Pons (tissue), 1 donor: Measurements from ENCODE around the gene TOR1A.
"Not testable (repeated sequence)": the region's sequence is repeated elsewhere in the genome, so short reads cannot be mapped to it uniquely, and the experiment has no call there.

Experiments used
- DNase-seq: peaks from one replicate; pipeline ENCODE4 v3.0.0-alpha.2; 2016; ENCODE audit warnings: low spot score

TOR1A gene

DNA sequence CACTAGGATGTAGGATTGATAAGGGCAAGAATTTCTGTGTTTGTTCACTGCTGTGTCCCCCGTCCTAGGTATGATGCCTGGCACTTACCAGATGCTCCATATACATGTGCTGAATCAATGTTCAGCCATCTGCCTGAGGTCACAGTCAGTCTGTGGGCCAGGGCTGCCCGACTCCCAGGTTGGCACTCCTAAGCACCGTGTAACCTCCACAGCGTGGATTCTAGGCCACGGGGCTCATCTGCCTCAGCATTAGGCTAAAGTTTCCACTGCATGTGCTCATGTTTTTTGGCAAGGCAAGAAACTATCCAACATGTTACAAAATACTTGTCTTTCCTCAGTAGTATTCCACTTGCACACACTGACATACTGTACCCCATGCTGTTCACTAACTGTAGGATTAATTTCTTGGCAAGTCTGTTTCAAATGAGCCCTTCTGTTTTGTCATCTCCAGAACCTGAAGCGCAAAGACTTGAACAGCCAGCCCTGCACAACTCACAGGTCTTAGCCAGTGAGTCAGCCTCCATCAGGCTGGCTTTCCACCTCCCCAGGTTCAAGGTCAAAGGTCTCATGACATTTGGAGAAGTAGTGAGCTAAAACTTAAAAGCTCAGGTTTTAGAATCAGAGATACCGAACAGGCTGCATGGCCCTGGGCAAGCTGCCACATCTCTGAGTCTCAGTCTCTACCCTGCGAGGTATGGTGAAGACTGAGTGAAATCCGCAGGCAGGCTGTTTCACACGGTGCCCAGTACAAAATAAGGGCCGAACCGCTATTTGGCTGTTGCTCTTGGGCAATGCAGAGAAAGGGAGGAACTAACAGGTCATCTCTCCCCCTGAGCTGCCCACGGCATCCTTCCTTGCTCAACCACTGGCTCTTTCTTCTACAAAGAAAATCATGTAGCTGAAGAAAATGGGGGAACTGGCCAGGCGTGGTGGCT is 7.2 kb downstream of the TOR1A start:
- DNase-seq = no peak

DNA sequence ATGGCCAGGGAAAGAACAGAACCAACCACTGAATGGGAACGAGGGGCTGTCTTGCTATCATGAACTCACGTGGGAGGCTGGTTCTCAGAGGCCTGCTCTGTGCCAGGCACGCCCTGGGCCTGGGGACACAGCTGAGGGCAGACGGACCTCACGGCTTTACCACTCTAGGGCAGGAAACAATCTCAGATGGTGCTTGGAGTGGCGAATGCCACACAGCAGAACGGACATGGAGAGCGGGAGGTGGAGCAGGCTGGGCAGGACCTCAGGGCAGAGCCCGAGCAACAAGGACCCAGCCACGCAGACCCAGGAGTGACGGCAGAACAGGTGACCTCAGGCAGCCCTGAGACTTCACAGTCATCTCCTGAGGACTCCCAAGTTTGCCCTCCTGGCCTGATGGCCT is 8.7 kb downstream of the TOR1A start:
- DNase-seq = no peak

DNA sequence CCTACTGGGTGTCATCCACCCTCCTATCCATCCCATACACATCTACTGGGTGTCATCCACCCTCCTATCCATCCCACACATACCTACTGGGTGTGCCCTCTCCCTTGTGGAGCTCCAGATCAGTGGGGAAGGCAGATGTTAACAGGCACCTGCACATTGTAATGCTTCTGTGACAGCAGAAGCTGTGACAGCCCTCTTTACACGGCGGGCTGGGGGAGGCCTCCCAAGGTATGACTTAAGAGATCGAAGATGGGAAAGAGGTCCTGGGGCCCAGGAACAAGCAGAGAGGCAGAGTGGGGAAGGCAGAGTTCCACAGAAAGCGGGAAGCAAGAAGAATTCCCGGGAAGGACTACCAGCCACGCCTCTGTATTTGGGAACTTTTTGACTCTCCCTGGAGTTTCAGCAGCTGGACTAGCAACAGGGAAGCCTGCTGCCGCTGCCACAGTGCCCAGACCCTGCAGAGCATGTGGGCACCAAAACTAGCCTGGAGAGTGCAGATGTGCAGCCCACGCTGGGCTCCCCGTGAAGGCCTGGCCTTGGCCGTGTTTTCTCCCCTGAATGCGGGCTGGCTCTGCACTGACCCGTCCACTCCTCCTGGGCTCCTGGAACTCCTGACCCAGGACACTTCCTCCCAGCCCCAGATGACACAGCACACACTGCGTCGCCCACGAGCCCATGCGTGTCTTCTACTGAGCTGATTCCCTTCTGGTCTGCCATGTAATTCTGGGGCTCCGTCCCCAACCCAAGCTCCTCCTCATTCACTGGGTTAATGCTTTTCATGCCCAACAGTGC is 9.3 kb downstream of the TOR1A start:
- no peak for DNase-seq

DNA sequence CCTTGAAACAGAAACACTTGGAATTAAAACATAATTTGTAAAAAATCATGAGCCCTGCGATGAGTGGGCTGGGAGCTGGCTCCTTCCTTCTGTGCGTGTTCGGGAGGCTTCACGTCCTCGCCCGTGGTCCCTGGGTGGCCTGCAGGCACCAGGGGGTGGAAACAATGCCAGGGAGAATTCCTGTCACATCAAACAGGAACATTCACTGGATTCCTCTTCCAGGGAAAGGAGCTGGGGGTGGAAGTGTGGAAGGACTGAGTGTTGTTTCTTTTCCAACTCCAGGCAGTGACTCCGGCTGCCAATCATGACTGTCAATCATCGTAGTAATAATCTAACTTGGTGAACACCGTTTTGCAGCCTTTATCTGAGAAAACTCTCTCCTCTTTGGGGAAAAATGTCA is 10.3 kb downstream of the TOR1A start:
- DNase-seq = no peak

DNA sequence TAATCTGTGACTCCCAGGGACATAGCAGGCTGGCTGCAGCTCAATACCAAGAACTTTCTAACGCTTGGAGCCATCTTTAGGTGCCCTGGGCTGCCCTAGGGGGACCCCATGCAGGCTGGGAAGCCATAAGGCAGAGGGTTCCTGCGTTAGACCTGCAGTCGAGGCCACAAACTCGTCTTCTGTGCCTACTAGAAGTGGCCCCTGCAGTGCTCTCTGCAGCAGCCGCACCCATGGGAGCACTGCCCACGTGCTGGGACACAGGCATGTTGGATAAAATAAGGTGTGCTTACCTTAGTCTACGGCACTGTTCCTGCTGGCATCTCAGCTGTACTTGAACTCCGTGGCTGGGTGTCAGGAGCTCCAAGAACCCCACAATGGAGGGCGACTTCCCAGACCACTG is 11.6 kb downstream of the TOR1A start:
- no peak for DNase-seq

DNA sequence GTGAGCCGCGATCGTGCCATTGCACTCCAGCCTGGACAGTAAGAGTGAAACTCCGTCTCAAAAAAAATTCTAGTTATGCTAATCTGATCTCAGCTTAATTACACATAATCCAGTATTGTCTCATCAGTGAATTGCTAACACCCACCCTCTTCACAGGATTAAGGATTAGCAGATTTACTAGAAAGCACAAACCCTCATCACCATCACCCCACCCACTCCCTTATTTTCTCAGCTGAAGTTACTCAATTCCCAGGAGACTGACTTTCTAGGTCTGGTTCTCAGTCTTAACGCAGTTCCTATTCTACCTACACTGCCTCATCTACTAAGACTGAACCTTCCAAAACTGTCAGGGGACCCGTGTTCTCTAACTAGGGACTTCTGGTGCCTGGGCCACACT is 12.0 kb downstream of the TOR1A start:
- DNase-seq = no peak

DNA sequence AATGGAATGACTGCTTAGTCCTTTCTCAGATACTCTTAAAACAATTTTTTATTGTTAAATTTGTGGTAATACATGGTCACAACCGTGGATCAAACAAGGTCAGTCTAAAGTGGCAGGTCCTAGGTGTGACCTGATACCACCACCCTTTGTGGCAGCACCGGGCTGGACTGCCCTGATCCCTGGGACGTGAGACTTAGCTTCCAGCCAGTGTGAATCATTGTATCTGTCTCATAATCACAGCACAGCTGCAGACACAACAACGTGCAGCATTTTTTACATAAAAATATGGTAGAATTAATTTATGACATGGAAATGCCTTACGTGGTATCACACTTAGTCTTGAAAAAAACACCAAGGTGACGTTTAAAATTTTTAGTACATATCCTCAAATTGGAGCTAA is 13.1 kb downstream of the TOR1A start:
- DNase-seq = no peak

DNA sequence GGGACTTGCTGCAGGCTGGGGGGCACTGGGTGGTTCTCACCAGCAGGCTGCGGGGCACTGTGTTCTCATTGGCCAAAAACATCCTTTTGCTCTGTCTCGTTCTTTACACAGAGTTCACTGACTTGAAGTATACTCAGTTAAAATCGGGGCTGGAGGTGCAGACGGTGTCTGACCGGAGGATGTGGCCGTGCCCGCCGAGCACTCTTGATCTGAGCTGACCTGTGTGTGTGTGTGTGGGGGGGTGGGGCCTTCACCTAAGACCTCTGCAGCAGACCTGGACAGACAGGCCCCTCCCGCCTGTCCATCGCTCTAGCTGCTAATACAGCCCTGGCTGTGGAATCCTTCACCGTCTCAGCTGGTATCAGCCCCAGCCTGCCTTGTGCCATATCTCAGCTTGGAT is 13.8 kb downstream of the TOR1A start:
- no peak for DNase-seq

DNA sequence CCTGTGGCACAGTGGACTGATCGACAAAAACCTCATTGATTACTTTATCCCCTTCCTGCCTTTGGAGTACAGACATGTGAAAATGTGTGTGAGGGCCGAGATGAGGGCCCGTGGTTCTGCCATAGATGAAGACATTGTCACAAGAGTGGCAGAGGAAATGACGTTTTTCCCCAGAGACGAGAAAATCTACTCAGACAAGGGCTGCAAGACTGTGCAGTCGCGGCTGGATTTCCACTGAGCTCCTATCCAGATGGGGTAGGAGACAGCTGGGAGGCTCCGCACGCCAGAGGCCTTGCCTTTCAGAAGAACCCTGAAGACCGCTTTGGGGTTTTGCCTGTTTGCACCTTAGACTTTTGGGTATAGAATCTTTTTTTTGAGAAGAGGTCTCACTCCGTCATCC is 14.6 kb downstream of the TOR1A start:
- no peak for DNase-seq

DNA sequence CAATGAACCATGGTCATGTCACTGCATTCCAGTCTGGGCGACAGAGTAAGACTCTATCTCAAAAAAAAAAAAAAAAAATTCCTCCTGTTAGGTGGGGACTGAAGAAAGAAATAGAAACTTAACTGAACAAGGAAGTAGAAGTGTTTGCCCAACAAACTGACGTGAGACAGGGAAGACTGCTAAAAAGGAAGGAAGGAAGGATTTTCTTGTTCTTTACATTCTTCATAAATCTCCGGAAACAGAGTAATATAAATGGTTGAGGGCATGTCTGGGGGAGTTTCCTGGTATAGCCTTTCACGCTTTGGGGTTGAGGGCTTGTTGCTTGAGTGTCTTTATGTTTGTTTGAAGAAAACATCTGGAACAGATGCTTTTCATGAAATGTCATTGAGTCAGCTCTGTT is 17.9 kb downstream of the TOR1A start:
- no peak for DNase-seq

DNA sequence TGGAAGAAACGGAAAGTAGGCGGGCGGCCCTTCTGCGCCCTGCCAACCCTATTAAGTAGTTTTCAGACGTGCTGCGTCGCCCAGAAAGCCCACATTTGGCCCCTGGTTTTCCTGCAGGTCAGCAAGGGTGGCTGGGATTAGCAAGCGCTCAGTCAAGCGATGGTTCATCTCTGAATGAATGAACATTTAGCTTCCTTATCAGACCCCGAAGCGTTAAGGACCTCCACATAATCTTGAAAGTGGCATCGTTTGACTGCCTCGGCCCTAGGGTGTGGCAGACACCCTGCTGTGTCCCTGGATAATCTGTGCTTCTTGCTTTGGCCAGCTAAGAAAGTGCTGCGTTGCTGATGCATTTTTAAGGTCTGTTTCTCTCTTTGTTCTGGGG is 20.3 kb downstream of the TOR1A start:
- no peak for DNase-seq

DNA sequence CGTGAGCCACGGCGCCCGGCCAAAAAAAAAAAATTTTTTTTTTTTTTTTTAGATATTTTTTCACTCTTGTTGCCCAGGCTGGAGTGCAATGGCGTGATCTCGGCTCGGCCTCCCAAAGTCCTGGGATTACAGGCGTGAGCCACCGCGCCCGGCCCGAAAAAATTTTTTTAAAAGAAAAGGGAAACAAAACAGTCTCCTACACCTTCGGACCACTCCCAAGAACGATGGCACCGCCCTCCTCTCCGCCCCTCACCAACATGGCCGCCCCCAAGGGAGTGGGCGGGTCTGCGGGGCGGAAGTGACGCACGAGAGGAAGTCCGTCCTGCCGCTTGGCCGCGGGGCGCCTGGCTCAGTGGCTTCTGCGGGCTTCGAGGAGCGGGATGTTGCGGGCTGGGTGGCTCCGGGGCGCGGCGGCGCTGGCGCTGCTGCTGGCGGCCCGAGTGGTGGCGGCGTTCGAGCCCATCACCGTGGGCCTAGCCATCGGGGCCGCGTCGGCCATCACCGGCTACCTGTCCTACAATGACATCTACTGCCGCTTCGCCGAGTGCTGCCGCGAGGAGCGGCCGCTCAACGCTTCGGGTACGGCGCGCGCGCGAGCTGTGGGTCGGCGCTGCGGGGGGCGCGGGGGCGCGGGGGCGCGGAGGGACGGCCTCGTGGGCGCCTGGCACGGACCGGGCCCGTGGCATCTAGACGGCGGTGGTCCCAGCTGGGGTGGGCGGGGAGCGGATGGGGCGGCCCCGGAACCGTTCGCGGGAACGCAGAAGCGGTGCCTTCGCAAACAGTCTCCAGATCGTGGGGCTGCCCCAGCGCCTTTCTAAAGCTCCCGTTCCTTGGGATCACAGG is 20.9 kb downstream of the TOR1A start, which contains the start of gene TOR1B:
TSS of gene TOR1B (plus strand) at position 352 of the 843 bp plus-strand sequence. CDS start at position 381, 29 bp downstream.
- DNase-seq = peak; percentile 93

DNA sequence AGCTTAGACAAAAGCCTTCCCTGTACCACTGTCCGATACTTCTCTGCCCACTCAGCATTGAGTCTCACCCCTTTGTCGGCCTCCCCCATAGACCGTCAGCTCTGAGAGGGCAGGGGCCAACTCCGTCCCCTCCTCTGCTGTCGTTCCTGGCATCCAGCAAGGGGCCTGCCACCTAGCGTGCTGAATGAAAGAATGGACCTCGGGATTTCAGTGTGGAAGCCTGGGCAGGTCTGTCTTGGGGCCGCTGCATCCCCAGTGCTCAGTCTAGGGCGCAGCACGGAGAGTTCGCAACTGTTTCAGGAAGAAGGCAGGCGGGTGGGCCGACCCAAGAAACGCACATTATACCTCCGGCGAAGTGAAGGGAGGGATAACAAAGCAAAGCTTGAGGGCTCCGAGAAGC is 22.4 kb downstream of the TOR1A start:
- no peak for DNase-seq

DNA sequence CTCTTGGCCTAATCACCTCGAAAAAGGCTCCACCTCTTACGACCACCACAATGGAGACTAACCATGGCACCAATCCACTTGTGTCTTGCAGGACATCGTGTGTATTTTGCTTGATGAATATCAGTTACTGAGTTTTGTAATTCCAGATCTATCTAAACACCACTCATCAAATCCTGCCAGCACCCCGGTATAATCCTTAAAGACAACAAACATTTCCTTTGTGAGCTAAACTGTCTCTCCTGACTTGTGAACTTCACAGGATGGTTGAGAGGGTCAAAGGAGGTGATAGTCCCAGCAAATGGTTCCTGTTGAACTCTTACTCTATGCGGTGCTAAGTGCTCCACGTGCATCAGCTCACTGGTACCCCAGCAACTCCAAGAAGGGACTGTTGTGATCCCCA is 25.0 kb downstream of the TOR1A start:
- DNase-seq = no peak

DNA sequence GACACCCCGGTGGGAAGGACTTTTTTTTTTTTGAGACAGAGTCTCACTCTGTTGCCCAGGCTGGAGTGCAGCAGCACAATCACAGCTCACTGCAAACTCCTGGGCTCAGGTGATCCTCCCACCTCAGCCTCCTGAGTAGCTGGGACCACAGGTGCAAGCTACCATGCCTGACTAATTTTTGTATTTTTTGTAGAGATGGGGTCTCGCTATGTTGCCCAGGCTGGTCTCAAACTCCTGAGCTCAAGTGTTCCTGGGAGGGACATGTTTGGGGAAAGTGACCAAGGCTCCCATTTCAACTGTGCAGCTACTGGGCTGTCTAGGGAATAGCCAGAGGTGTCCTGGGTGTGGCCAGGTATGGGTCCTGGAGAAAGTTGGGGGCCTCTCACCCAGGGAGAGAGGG is 27.9 kb downstream of the TOR1A start:
- DNase-seq = not testable (repeated sequence)

DNA sequence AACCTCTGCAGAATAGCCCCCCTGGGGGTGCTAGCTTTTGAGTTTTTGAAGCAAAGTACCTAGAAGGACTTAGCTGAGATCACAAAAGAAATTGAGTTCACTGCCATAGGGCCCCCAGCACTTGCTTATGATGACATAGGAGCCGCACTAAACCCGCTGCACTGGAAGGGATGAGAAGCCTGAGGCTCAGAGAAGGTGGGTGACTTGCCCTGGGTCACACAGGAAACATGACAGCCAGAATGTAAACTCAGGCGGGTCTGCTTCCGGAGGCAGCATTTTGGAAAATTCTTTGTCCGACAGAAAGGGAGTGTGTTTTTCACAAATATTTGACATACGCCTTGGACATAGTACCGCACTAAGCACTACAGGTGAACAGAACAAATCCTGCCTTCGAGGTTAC is 29.4 kb downstream of the TOR1A start:
- no peak for DNase-seq

DNA sequence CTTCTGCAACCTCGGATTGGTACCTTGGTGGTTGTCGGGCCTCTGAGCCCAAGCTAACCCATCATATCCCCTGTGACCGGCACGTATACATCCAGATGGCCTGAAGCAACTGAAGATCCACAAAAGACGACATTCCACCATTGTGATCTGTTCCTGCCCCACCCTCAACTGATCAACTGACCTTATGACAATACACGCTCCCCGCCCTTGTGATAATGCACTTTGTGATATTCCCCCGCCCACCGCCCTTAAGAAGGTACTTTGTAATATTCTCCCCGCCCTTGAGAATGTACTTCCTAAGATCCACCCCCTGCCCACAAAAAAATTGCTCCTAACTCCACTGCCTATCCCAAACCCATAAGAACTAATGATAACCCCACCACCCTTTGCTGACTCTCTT is 37.5 kb downstream of the TOR1A start:
- no peak for DNase-seq

DNA sequence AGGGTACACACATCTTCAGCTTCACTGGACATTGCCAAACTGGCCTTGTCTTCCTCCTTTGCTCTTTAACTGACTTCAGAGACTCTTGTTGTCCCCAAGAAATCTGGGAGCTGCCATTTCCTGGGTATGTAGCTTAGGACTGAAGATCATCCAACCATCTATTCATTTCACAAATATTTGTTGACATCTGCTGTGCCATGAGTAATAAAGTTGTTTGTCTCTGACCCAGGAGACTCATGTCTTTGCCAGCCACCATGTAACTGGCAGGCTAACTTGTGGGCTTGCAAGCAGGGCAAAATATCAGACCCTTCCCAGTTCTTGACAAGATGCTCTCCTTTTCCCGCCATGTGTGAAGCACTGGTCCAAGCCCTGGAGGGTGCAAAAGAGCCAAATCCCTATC is 38.1 kb downstream of the TOR1A start:
- DNase-seq = no peak

DNA sequence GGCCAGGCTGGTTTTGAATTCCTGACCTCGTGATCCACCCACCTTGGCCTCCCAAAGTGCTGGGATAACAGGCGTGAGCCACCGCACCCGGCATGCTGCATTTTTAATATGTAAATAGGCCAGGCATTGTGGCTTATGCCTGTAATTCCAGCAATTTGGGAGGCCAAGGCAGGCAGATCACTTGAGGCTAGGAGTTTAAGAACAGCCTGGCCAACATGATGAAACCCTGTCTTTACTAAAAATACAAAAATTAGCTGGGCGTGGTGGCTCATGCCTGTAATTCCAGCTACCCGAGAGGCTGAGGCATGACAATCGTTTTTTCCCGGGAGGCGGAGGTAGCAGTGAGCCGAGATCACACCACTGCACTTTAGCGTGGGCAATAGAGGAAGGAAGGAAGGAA is 39.0 kb downstream of the TOR1A start:
- DNase-seq = not testable (repeated sequence)

DNA sequence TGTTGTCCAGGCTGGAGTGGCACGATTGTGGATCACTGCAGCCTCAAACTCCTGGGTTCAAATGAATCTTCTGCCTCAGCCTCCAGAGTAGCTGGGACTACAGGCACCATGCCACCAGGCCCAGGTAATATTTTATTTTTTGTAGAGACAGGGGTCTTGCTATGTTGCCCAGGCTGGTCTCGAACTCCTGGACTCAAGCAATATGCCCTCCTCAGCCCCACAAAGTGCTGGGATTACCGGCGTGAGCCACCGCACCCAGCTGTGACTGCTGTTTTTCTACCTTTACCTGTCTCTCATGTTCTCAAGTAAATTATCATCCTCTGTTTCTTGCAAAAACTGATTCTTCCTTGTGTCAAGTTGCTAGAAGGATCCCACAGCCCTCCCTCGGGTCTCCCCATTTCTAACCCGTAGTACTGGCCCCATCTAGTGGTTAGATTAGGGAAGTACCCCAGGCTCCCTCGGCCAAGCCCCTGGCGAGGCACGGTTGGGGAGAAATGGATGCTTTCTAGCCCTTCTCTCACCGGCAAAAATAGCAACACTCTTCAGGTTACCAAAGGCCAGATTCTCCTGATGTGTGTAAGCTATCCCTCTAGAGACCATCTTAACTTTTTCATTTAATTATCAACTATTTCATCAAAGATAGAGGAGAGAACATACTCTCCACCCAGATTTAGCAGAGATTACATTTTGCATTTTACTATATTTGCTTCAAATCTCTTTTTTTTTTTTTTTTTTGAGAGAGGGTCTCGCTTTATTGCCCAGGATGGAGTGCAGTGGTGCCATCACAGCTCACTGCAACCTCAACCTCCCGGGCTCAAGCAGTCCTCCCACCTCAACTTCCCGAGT is 40.2 kb downstream of the TOR1A start:
- DNase-seq = peak; percentile 77

DNA sequence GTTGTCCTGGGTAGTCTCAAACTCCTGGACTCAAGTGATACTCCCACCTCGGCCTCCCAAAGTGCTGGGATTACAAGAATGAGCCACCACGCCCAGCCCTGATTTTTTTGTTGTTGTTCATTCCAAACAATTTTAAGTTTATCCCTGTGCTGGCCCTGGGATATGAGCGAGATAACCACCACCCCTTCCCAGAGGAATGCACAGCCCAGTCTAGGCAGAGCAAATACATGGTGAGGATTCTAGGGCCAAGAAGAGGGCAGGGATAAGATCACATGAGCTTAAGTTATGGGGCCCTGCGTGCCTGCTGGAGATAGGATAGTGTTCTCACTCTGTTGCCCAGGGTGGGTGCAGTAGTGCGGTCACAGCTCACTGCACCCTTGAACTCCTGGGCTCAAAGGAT is 42.0 kb downstream of the TOR1A start:
- no peak for DNase-seq
